GM18502 (cell line): ENCODE measurements around the gene OR2L13.
"Not testable (repeated sequence)": the region's sequence is repeated elsewhere in the genome, so short reads cannot be mapped to it uniquely, and the experiment has no call there.

Source experiments
- ATAC-seq: cut with Tn5 transposase; IDR thresholded peaks from one replicate; pipeline ENCODE4 v1.9.1; 2021; ENCODE audit warnings: mild to moderate bottlenecking; ENCODE audit not compliant: unreplicated experiment, poor library complexity

The OR2L13 gene, protein sequence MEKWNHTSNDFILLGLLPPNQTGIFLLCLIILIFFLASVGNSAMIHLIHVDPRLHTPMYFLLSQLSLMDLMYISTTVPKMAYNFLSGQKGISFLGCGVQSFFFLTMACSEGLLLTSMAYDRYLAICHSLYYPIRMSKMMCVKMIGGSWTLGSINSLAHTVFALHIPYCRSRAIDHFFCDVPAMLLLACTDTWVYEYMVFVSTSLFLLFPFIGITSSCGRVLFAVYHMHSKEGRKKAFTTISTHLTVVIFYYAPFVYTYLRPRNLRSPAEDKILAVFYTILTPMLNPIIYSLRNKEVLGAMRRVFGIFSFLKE

DNA sequence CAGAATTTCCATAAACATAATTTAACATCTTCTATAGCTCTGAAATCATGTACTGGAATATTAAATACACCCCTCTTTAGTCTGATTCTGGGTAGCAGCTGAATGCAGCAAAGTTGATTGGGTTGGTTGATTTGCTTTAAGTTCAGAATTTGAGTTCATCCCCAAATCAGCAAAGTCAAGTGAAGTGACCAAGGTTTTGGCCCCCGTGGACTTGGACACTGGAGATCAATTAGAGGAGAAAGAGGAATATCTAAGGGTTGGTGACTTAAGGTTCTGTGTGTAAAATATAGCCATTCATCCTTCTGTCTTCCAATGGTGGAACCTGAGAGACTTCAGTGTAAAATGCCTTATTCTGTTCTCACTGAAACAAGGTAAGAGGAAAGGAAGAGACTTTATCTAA lies at the start of gene OR2L13:
Gene OR2L13 (plus strand): TSS at position 301 of the 400 bp plus-strand sequence. CDS start 4,192 bp downstream, outside the sequence.
- ATAC-seq: no peak

DNA sequence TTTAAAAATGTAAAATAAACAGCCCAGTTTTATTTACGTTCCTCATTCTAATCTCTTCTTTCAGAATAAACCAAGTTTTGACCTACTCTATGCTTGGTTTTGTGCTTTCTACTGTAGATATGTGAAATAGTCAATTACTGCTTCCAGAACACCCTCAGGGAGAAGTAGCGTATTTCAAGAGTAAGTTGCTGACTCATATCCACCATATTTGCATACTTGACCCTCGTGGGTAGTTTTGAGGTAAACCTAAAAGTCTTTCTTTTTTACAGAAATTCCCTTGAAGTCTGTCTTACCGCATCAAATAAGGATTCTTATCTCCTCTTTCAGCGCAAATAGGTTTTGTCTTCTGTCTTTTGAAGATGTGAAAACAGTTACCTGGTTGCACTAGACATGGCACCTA lies 49.8 kb upstream of the OR2L13 start:
- no peak for ATAC-seq

DNA sequence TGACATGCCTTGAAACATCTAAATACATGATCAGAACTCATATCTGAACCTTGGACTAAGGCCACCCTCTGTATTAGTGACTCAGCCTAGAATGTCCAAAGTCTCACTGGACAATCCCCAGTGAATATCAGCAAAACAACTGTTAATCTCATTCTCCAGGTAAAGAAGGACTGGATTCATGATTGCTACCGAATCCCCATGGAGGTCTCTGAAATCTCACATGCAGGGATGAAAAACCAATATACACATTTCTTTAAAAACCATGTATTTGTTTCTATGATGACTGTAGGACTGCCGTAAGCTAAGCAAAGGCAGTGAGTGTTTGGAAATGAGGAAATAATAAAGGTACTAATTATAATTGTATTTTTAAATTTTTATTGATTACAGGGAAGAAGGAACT lies 48.4 kb upstream of the OR2L13 start, which contains the start of gene OR2L3:
Gene OR2L3 (plus strand): TSS at position 301 of the 400 bp plus-strand sequence. CDS start 13,846 bp downstream, outside the sequence.
- ATAC-seq: no peak

DNA sequence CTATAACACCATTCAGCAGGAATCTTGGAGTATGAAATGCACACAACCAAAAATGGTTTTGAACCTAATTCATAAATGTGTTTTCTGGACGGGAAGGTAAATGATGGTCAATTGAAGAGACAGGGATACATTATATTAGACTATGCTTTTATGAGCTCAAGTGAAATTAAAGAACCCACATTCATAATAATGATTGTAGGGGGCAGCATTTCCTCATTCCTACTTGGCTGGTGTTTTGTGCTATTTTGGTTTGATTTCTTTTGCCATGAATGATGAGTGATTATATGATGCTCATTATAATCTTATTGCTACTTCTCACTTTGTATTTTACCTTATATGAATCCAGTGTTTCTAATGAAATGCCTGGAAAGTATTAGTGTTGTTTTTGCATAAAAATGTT lies 48.0 kb upstream of the OR2L13 start:
- ATAC-seq: no peak

DNA sequence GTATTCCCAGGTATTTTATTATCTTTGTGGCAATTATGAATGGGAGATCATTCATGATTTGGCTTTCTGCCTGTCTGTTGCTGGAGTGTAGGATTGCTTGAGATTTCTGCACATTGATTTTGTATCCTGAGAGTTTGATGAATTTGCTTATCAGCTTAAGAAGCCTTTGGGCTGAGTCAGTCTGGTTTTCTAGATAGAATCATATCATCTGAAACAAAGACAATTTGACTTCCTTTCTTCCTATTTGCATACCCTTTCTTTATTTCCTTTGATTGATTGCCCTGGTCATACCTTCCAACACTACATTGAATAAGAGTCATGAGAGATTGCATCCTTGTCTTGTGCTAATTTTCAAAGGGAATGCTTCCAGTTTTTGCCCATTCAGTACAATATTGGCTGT lies 40.3 kb upstream of the OR2L13 start:
- ATAC-seq: no peak

DNA sequence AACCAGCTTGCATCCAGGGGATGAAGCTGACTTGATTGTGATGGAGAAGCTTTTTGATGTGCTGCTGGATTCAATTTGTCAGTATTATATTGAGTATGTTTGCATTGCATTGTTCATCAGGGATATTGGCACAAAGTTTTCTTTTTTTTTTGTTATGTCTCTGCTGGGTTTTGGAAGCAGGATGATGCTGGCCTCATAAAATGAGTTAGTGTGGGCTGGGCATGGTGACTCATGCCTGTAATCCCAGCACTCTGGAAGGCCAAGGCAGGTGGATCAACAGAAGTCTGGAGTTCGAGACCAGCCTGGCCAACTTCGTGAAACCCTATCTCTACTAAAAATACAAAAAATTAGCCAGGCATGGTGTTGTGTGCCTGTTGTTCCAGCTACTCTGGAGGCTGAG lies 39.7 kb upstream of the OR2L13 start:
- no peak for ATAC-seq

DNA sequence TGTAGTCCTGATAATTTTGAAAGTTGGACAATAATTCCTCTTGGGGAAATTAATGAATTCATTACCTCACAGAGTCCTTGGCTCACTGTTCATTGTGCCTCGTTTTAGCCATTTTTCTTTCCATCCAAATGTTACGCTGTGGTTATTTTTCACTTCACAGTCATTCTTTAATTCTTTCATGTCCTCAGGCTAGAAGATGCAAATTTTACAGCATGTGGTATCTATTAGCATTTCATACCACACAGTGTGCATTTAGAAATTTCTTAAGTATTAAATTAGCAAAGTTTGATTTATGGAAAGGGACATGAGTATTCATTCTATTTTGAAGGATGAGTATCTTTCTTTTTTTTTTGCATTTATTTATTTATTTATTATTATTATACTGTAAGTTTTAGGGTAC lies 29.9 kb upstream of the OR2L13 start:
- ATAC-seq: no peak

DNA sequence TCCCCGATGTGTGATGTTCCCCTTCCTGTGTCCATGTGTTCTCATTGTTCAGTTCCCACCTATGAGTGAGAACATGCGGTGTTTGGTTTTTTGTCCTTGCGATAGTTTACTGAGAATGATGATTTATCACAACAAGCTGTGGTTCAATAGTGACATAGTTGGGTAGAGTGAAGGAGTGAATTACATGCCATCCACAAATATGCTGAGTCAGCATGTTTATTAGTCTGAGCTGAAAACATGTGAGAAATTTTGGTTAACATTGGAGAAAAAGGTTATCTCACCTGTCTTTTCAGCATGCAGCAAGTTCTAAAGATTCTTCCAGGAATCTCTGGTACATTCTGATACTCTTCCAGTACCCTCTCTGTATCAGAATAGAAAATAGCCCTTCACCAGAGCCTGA lies 29.4 kb upstream of the OR2L13 start:
- no peak for ATAC-seq

DNA sequence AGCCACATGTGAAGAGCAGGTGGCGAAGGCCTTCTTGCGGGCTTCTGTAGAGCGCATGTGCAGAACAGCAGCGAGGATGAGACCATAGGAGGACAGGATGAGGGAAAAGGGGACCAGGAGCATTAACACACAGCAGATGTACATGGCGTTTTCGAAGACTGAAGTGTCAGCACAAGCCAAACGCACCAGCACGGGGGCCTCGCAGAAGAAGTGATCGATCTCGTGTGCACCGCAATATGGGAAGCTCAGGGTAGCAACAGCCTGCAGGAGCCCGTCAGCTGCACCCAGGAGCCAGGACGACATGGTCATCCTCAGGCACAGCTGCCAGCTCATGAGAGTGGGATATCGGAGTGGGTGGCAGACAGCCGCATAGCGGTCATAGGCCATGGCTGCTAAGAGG lies 11.1 kb upstream of the OR2L13 start:
- not testable (repeated sequence) for ATAC-seq

DNA sequence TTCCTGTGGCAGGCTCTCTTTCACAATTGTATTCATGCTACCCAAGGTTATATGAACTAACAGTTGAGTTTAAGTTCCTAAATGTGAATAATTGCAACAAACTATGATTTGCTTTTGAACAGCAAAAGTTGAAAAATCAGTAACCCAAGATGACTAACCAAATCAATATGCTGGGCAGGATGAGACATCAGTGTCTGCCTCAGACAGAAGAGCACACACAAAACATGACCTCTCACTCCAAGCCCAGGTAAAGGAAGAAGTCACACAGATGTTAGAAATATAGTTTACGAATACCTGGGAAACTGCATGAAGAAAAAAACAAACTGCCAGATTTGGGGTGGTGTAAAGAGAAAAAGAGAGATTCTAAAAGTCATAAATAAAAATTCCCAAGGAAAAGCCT lies 3.5 kb downstream of the OR2L13 start:
- no peak for ATAC-seq

DNA sequence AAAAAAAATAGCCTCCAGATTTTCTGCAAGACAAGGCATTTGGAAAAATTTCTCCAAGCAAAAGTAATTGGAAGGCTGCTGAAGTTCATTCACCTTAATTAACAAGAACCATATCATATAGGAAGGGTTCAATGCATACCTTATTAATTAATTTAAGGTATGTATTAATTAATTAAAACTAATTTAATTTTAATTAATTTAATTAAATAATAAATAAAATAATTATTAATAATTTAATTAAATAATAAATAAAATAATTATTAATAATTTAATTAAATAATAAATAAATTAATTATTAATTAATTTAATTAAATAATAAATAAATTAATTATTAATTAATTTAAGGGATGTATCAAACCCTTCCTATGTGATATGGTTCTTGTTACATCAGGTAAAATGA lies 7.9 kb downstream of the OR2L13 start:
- ATAC-seq: no peak

DNA sequence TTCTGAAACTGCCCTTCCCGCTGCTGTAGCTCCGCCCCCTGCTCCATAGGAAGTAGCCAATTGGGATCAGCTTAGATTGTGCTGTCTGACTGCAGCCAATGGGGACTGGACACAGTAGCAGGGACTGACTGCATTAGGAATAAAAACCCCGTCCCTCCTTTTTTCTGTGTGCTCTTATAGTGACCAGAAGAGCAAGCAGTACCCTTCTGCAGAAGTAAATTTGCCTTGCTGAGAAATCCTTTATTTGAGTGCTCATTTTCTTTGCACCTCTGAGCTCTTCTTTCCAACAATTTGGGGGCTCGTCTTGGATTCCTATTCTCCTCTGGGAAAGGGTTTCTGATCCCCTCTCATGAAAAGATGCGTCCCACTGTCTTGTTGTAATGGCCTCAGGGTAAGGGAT lies 16.2 kb downstream of the OR2L13 start:
- no peak for ATAC-seq

DNA sequence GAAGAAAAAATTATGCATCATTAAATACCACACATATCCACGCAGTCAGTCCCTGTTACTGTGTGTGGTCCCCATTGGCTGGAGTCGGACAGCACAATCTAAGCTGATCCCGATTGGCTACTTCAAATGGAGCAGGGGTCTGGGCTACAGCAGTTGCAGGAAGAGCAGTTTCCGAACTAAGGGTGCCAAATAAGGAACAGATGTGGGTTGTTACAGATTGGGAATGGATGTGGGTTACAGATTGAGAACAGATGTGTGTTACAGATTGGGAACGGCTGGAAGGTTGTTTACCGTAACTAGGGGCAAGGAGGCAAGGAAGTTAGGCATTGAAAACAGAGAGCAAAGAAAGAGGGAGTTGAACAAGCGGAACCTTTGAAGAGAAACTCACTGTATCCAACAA lies 19.9 kb downstream of the OR2L13 start:
- ATAC-seq: no peak

DNA sequence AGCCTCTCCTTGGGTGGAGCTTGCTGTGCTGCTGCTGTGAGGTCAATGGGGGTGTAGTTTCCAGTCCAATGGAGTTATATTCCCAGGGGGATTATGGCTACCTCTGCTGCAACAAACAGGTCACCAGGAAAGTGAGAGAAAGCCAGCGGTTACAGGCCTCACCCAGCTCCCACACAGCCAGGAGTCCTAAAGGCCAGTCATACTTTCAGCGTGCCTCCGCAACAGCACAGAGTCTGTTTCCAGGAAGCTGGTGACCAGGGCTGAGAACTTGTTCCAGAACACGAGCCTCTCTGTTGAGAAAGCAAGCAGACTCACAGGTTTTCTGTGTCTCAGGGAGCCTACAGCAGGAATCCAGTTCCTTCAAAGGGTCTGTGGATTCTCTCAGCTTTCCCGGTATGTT lies 32.7 kb downstream of the OR2L13 start:
- no peak for ATAC-seq

DNA sequence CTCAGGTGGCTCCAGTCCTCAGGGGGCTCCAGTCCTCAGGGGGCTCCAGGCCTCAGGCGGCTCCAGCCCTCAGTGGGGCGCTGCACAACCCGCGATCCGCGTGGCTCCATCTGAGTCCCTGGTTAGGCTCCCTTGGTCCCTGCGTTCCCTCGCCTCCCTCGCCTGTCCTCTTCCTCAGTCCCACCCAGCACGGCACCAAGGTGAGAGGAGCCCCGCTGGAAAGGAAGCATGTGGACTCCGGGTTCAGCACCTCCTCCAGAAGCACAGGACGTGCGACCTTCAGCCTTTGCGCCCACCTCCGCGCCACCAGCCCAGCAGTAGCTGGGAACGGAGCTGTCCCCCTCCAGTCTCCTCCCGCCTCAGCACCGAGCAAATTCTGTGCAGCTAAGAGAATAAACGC lies 41.8 kb downstream of the OR2L13 start:
- ATAC-seq: no peak

DNA sequence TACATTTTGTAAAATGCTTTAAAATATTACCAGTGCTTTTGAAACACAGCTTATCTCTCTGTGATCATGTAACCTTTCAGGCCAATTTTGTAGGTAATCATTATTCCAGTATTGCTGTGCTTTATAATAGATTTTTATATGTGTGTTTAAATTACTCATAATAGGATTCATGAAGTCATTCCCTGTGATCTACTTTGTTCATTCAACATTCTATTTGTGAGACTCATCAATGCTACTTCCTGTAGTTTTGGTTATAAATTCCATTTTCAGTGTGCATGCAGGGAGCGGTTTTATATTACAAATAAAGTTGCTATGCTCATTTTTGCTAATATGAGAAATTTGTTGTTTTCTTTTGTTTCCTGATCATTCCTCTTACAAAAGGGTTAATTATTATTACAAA lies 45.9 kb downstream of the OR2L13 start:
- ATAC-seq: no peak

DNA sequence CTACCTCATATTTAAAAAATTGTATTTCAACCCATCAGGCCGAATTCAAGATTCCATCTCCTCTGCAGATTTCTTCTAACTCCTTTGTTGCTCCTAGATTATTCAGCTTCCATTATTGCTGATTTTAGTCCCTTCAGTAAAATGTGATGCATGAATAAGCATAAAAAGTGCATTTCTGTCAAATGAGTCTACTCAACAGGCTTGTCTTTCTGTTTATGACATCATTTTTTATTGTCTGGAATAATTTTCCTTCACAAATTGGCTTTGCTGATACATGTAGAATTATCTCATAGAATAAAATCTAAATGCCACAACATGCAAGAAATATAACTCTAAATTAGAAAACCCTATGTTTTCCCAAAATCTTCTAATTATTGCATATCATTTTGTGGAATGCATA lies 48.3 kb downstream of the OR2L13 start:
- ATAC-seq: no peak

DNA sequence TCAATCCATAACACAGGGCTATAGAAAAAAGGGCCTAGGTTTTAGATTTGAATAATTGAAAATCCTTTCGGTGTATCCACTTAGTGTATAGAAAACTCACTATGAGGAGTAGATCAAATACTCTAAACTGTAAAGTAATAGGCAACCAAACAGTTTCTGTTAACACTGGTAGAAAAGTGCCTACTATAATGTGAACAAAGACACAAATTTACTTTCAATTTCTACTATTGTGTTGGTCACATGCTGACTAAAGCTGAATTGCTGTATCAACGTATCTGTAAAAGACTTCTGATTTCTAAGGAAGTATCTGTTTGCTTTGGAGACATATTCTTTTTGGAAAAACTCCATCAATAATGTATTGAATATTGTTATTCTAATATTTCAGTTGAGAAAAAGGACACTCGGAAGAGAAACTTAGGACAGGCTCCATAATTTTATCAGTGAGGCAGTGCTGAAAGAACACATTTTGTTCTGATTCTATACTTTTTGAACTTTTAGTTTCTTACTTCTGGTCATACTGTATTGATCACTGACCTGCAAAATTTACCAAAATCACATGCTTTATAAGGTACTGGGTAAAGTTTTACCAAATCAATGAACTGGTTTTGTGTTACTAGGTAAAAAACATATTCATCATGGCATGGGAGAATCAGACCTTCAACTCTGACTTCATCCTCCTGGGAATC lies 49.7 kb downstream of the OR2L13 start, which contains the start of gene OR2M5:
Gene OR2M5 (plus strand): TSS at position 636 of the 686 bp plus-strand sequence. CDS start 0 bp downstream, at position 636.
- no peak for ATAC-seq
